Cardiac muscle cell (in vitro differentiated cells and primary cell): ENCODE data around the gene BLCAP. TPM values are rescaled to one million over a fixed set of nuclear protein-coding genes. Genes with fewer than 3 reads are reported as not detected.
"Not testable (repeated sequence)": the region's sequence is repeated elsewhere in the genome, so short reads cannot be mapped to it uniquely, and the experiment has no call there.

ENCODE experiments used
- DNase-seq, 2 donors: peaks; one replicate each; pipeline versions ENCODE4 v3.0.0 to v3.0.0-alpha.2; 2010 to 2017; ENCODE audit warnings: low read depth in 1 of 2, low spot score in 1 of 2
- H3K27ac ChIP-seq: fragments of 200-600 bp; sonication (generic); 2 replicates; pipeline ENCODE4 v1.5.1; 2016
- H3K27me3 ChIP-seq: fragments of 200-600 bp; sonication (generic); 2 replicates; pipeline ENCODE4 v1.6.0; 2016; ENCODE audit warnings: control low read depth
- H3K36me3 ChIP-seq: fragments of 200-600 bp; sonication (generic); 2 replicates; pipeline ENCODE4 v1.5.1; 2016; ENCODE audit warnings: control low read depth
- H3K4me1 ChIP-seq: fragments of 200-600 bp; sonication (generic); 2 replicates; pipeline ENCODE4 v1.8.1; 2017; ENCODE audit warnings: low read depth, mild to moderate bottlenecking, mixed run types
- H3K4me3 ChIP-seq: fragments of 200-600 bp; sonication (generic); 2 replicates; pipeline ENCODE4 v1.5.1; 2016; ENCODE audit warnings: mild to moderate bottlenecking
- H3K9me3 ChIP-seq: fragments of 200-600 bp; sonication (generic); 2 replicates; pipeline ENCODE4 v1.5.1; 2017; ENCODE audit warnings: low read depth, mild to moderate bottlenecking, control low read depth
- polyA plus RNA-seq: library from polyadenylated mRNA; unstranded; fragments of >200 nt; fragmentation: Nextera tagmentation; extraction: Ambion mirVana; gene quantifications from 2 replicates; pipeline ENCODE4 v1.2.1, GENCODE V29; 2016
- total RNA-seq: library from RNA; depleted of rRNA; stranded (reverse); fragments of >200 nt; gene quantifications from 2 replicates; pipeline ENCODE4 v1.2.3, GENCODE V29; 2016
- TF ChIP-seq, protein P1 (sequence below): IDR thresholded peaks from 2 replicates; pipeline ENCODE4 v1.5.1; 2012; ENCODE audit warnings: low read depth, mild to moderate bottlenecking, low read length

The BLCAP gene
- total and polyA plus RNA-seq, 2 experiments from 2014 or later: 87.4 to 112 TPM

DNA sequence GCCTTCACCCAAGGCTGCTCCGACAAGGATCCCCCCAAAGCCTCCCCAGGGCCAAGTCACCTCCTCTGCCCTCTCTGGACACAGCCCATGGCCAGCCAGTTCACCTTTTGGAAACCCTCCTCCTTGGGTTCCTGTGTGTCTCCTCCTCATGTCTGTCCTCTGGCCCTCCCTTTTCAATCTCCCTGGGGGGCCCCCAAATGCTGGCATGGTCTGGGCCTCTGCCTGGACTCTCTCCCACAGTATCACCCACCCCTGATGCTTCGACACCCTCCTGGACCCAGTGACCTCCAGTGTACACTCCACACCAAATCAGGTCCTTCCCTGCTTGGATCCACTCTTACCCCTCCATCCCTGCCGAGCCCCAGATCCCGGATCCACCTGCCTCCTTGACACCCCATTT lies 53.3 kb downstream of the BLCAP start:
- Histone ChIP-seq H3K27me3 (no peaks in the 10 kb centered on the region), H3K27ac (no peak overlapping the region), H3K36me3 (no peaks in the 10 kb centered on the region), H3K4me3 (no peak overlapping the region), H3K9me3 (no peaks in the 10 kb centered on the region), H3K4me1 (no peaks in the 10 kb centered on the region)
- TF ChIP-seq, protein P1, sequence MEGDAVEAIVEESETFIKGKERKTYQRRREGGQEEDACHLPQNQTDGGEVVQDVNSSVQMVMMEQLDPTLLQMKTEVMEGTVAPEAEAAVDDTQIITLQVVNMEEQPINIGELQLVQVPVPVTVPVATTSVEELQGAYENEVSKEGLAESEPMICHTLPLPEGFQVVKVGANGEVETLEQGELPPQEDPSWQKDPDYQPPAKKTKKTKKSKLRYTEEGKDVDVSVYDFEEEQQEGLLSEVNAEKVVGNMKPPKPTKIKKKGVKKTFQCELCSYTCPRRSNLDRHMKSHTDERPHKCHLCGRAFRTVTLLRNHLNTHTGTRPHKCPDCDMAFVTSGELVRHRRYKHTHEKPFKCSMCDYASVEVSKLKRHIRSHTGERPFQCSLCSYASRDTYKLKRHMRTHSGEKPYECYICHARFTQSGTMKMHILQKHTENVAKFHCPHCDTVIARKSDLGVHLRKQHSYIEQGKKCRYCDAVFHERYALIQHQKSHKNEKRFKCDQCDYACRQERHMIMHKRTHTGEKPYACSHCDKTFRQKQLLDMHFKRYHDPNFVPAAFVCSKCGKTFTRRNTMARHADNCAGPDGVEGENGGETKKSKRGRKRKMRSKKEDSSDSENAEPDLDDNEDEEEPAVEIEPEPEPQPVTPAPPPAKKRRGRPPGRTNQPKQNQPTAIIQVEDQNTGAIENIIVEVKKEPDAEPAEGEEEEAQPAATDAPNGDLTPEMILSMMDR: no peak
- DNase-seq: no peak

DNA sequence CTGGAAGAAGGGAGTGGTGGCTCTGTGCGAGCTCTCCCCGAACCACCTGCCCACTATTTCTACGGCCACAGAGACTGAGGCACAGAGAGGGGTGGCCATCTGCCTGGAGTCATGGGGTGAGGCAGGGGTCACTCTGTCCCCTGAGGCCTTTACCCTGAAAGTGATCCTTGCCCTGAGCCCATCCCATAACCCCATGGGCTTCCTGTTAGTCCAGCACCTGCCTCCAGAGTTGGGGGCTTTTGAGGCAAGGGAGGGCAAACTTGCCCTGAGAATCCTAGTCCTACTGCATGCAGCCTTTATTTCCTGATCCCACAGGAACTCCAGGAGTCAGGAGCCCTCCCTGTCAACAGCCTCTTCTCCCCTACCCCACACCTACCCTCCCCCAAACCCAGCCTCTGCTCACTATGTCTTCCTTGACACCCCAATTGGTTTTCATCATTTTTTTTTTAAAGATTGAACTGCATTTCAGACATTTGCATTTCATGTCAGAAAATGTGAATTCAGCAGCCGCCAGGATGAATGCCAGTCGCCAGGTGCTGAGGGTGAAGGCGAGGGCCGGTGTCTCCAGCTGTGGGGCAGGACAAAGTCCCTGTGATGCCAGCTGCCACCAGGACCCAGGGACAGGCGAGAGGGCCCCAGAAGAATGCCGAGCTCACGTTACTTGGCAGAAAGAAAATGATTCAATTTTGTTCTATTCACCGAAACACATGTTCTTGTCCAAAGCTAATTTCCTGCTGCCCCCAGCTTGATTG lies 54.3 kb downstream of the BLCAP start:
- no peak overlapping the region for H3K27ac ChIP-seq
- TF ChIP-seq, protein P1: no peak
- no peak for DNase-seq
- H3K4me3 ChIP-seq: no peak overlapping the region
- no peaks in the 10 kb centered on the region for H3K27me3 ChIP-seq
- no peaks in the 10 kb centered on the region for H3K4me1 ChIP-seq
- no peaks in the 10 kb centered on the region for H3K36me3 ChIP-seq
- H3K9me3 ChIP-seq: no peaks in the 10 kb centered on the region

DNA sequence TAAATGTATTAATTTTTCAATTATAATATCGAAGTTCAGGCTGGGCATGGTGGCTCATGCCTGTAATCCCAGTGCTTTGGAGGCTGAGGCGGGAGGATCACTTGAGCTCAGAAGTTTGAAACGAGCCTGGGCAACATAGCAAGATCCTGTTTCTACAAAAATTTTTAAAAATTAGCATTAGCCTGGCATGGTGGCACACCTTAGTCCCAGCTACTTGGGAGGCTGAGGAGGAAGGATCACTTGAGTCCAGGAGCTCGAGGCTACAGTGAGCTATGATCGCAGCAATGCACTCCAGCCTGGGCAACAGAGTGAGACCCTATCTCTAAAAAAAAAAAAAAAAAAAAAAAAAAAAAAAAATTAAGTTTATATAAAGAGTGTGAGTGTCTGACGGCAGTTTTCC lies 55.2 kb downstream of the BLCAP start:
- H3K27me3 ChIP-seq, H3K4me3 ChIP-seq, H3K4me1 ChIP-seq, H3K27ac ChIP-seq, DNase-seq, H3K36me3 ChIP-seq, H3K9me3 ChIP-seq: not testable (repeated sequence)

DNA sequence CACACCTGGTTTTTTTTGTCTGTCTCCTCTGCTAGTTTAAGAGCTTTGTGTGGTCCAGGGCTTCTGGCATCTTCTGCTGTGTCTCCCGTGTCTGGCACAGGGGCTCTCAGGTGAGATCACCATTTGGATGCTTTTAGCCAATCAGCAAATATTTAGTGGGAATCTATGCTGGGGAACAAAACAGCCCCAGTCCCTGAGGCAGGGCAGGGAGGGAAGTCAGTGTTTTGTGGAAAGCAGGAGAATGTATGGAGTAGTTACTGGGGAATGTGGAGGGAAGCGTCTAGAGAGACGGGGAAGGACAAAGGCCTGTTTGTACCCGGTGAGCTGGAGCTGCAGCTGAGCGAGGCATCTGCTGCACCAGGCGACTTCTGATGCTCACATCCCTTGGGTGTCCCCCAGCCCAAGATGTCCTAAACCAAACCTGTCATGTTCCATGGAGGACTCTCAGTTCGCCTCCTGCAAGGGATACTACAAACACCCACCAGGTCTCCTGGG lies 55.9 kb downstream of the BLCAP start:
- DNase-seq: no peak
- H3K4me1 ChIP-seq: no peaks in the 10 kb centered on the region
- TF ChIP-seq, protein P1: no peak

DNA sequence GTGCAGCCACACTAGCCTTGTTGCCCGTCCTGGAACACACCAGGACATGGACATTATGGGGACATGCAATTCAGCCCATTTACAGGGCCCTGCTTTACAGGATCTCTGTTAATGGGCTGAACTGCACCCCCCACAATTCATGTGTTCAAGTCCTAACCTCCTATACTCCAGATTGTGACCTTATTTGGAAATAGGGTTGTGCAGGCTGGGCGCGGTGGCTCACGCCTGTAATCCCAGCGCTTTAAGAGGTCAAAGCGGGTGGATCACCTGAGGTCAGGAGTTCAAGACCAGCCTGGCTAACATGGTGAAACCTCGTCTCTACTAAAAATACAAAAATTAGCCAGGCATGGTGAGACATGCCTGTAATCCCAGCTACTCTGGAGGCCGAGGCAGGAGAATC lies 57.5 kb downstream of the BLCAP start:
- not testable (repeated sequence) for H3K27me3 ChIP-seq, H3K4me3 ChIP-seq, H3K36me3 ChIP-seq, H3K4me1 ChIP-seq, DNase-seq, H3K27ac ChIP-seq, H3K9me3 ChIP-seq

More for the DNA sequence above, 55.9 kb downstream of the BLCAP start:
- Histone ChIP-seq H3K9me3 (no peaks in the 10 kb centered on the region), H3K27ac (no peak overlapping the region), H3K36me3 (no peaks in the 10 kb centered on the region), H3K4me3 (no peak overlapping the region), H3K27me3 (no peaks in the 10 kb centered on the region)

DNA sequence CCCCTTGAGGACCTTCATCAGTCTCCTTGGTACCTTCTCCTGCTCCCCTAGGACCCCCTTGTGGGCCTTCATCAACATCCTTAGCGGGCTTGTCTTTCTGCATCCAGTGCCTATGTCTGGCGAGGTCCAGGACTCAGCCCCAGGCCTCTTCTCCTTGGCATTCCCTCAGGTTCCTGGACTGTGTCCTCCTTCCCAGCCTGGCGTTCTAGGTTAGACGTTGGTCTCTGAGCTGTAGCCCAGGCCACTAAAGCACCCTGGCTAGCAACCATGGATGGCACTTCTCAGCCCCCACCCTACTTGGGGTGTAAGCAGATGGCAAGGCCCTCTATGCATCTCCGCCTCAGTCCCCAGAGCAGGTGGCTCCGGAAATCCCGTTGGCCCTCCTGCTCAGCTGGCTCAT lies 58.1 kb downstream of the BLCAP start:
- DNase-seq: no peak
- H3K36me3 ChIP-seq: no peaks in the 10 kb centered on the region
- H3K9me3 ChIP-seq: no peaks in the 10 kb centered on the region
- H3K27me3 ChIP-seq: no peaks in the 10 kb centered on the region
- H3K27ac ChIP-seq: no peak overlapping the region
- no peak overlapping the region for H3K4me3 ChIP-seq
- H3K4me1 ChIP-seq: peaks cover 4% of the 10 kb centered on the region
- TF ChIP-seq, protein P1: no peak
